ENCODE measurements around the gene PANK1.

- TF ChIP-seq CTCF (IDR thresholded peaks at IDR 0.05; ENCODE audit: low read depth, low read length, poor library complexity, severe bottlenecking) (no peak), EZH2phosphoT487 (IDR thresholded peaks at IDR 0.05; ENCODE audit: borderline replicate concordance, low read length) (no peak)
These were observed 40.9 kb upstream of the PANK1 start for GRCh38 chr10:89685936-89686335.

Measured in DOHH2 (cell line).